ENCODE measurements around the gene ELOVL1.

- TF ChIP-seq EZH2phosphoT487 (IDR thresholded peaks at IDR 0.05; ENCODE audit: borderline replicate concordance) = no peak
- TF ChIP-seq CTCF (IDR thresholded peaks at IDR 0.05 in 2 of 3, conservative IDR thresholded peaks at IDR 0.05 in 1 of 3; ENCODE audit: borderline replicate concordance in 1 of 3, insufficient read depth in 1 of 3, low read depth in 2 of 3, low read length in 2 of 3) = no peak
- TF ChIP-seq FOSL1 (IDR thresholded peaks at IDR 0.05; ENCODE audit: low read depth) = no peak
- TF ChIP-seq POLR2A (IDR thresholded peaks at IDR 0.05; ENCODE audit: borderline replicate concordance, extremely low read depth, insufficient read depth, insufficient read length) = no peak
- TF ChIP-seq EZH2 (IDR thresholded peaks at IDR 0.05) = no peak
- TF ChIP-seq EGR1 (IDR thresholded peaks at IDR 0.05; ENCODE audit: low read depth) = no peak
- TF ChIP-seq YY1 (IDR thresholded peaks at IDR 0.05; ENCODE audit: extremely low read depth, insufficient replicate concordance, low read depth, low read length) = no peak
- TF ChIP-seq, protein P1, sequence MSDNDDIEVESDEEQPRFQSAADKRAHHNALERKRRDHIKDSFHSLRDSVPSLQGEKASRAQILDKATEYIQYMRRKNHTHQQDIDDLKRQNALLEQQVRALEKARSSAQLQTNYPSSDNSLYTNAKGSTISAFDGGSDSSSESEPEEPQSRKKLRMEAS (IDR thresholded peaks at IDR 0.05) = no peak
- no peak for TF ChIP-seq ATF3 (IDR thresholded peaks at IDR 0.05)
- TF ChIP-seq CEBPB (IDR thresholded peaks at IDR 0.05; ENCODE audit: low read depth) = no peak
- no peak for TF ChIP-seq SIN3A (IDR thresholded peaks at IDR 0.05; ENCODE audit: low read depth)
- no peak for TF ChIP-seq TCF7L2 (IDR thresholded peaks at IDR 0.05; ENCODE audit: borderline replicate concordance, extremely low read depth, insufficient read depth, insufficient read length)
- TF ChIP-seq, protein P2, sequence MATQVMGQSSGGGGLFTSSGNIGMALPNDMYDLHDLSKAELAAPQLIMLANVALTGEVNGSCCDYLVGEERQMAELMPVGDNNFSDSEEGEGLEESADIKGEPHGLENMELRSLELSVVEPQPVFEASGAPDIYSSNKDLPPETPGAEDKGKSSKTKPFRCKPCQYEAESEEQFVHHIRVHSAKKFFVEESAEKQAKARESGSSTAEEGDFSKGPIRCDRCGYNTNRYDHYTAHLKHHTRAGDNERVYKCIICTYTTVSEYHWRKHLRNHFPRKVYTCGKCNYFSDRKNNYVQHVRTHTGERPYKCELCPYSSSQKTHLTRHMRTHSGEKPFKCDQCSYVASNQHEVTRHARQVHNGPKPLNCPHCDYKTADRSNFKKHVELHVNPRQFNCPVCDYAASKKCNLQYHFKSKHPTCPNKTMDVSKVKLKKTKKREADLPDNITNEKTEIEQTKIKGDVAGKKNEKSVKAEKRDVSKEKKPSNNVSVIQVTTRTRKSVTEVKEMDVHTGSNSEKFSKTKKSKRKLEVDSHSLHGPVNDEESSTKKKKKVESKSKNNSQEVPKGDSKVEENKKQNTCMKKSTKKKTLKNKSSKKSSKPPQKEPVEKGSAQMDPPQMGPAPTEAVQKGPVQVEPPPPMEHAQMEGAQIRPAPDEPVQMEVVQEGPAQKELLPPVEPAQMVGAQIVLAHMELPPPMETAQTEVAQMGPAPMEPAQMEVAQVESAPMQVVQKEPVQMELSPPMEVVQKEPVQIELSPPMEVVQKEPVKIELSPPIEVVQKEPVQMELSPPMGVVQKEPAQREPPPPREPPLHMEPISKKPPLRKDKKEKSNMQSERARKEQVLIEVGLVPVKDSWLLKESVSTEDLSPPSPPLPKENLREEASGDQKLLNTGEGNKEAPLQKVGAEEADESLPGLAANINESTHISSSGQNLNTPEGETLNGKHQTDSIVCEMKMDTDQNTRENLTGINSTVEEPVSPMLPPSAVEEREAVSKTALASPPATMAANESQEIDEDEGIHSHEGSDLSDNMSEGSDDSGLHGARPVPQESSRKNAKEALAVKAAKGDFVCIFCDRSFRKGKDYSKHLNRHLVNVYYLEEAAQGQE (IDR thresholded peaks at IDR 0.05; ENCODE audit: low read depth) = no peak
These were observed 28.1 kb downstream of the ELOVL1 start for GRCh38 chr1:43339584-43340232.
